DOHH2 (cell line): ENCODE measurements around the gene CD2.

Experiments used
- EZH2phosphoT487 ChIP-seq: fragments of 200-600 bp; sonication (generic); IDR thresholded peaks from 2 replicates; pipeline ENCODE4 v1.6.1; 2017; ENCODE audit warnings: borderline replicate concordance, mild to moderate bottlenecking, antibody characterized with exemption, low read length, moderate library complexity, mixed read lengths
- TF ChIP-seq, protein P1 (sequence below): fragments of 200-600 bp; sonication (generic); IDR thresholded peaks from one replicate; pipeline ENCODE4 v1.5.1; 2014; ENCODE audit warnings: antibody characterized with exemption, mild to moderate bottlenecking, low read depth, low read length; ENCODE audit not compliant: poor library complexity, severe bottlenecking

DNA sequence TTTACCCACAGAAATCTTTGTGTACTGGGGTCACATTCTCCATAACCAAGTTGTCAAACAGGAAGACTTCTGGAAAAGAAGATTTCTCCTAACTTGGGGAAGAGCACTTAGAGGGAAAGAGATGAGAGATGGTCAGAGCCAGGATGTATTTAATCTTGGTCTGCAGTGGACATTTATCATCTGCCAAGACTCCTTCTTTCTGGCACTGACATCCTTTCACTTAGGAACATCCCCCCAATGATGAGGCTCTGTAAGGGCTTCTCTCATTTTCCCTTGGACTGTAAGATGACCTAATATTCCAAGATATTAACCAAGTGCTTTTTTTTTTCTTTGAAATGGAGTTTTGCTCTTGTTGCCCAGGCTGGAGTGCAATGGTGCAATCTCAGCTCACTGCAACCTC is 47.4 kb upstream of the CD2 start:
- TF ChIP-seq, protein P1, sequence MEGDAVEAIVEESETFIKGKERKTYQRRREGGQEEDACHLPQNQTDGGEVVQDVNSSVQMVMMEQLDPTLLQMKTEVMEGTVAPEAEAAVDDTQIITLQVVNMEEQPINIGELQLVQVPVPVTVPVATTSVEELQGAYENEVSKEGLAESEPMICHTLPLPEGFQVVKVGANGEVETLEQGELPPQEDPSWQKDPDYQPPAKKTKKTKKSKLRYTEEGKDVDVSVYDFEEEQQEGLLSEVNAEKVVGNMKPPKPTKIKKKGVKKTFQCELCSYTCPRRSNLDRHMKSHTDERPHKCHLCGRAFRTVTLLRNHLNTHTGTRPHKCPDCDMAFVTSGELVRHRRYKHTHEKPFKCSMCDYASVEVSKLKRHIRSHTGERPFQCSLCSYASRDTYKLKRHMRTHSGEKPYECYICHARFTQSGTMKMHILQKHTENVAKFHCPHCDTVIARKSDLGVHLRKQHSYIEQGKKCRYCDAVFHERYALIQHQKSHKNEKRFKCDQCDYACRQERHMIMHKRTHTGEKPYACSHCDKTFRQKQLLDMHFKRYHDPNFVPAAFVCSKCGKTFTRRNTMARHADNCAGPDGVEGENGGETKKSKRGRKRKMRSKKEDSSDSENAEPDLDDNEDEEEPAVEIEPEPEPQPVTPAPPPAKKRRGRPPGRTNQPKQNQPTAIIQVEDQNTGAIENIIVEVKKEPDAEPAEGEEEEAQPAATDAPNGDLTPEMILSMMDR = no peak
- no peak for TF ChIP-seq EZH2phosphoT487
